HG02610 (cell line): ENCODE results near the gene USF1.
A peak's percentile ranks its signal among the peaks of the same experiment; 100 is the strongest.
"Not testable (repeated sequence)": the region's sequence is repeated elsewhere in the genome, so short reads cannot be mapped to it uniquely, and the experiment has no call there.

Experiments used
- ATAC-seq: cut with Tn5 transposase; IDR thresholded peaks from one replicate; pipeline ENCODE4 v1.9.1; 2021; ENCODE audit warnings: mild to moderate bottlenecking, moderate library complexity; ENCODE audit not compliant: unreplicated experiment

USF1 gene

DNA sequence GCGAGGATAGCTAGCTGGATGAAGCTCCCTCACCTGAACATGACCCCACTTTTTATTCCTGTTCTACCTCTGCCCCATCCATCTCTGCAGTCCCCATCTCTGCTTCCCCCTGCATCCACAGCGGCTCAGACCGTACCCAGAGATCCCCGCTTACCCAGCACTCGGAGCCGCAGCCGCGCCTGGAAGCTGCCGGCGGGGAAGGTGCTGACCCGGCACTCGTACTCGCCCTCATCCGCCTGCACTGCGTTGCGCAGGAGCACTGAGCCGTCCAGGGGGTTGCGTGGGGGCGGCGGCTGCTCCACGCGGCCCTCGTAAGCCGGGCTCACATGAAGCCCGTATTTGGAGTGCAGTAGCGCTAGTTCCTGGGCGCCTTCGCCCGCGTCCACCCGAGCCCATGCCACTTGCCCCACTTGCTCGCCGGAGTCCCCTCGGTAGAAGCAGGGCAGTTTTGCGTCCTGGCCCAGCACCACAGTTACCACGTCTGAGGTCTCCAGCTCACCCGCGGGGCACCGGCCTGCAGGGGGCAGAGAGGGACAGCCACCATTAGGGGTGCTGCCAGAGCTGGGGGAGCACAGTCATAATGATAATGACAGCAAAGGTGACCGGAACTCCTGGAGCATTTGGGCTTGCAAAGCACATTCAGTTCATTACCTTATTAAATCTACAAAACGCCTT lies 33.8 kb upstream of the USF1 start:
- no peak for ATAC-seq

GRCh38 chr1:161077426-161077825 lies 31.6 kb upstream of the USF1 start:
- no peak for ATAC-seq

DNA sequence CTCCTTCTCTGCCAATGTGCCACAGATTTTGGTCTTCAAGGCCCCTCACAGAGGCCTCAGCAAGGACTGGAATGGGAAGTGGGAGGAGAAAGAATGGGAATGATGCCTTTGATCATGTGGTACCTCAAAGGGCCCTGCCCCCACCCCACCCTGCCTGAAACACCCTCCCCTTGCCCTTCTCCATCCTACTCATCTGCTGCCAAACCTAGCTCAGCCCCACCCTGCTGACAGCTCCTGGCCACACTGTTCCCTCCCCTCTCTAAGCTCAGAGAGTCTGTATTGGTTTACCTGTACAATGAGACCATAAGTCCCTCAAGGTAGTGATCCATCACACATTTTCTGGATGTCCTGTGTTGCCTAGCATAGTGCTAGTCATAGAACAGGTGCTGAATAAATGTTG lies 30.6 kb upstream of the USF1 start:
- ATAC-seq: no peak

GRCh38 chr1:161074676-161075368 lies 29.0 kb upstream of the USF1 start:
- ATAC-seq: no peak

DNA sequence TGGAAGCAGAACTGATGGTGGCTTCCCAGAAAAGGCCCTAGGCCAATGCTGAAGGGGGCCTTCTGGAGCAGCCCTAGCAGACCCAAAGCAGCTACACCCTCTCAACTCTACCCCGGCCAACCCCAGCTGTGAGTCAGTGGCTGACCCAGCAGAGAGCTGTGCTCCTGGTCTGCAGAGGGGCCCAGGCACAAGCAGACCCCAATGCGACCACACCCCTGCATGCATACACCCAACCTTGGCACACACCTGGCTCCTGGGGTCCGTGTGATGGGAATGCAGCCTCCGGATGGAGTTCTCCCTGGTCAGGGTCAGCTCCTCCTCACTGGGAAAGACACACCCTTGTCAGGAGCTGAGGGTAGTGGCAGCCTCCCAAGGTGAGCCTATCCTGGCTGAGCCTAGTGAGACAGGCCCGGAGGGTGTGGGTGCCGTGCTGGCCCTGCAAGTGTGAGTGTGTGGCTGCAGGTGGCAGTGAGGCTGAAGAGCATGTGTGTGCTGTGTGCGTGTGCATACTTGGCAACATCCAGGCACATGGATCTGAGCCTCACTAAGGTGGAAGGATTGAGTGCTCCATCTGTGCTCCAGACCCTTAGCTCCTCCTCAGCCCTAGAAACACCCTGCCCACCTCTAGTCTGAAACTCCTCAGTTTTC lies 27.8 kb upstream of the USF1 start:
- no peak for ATAC-seq

GRCh38 chr1:161072751-161073449 lies 27.1 kb upstream of the USF1 start:
- no peak for ATAC-seq

- ATAC-seq: no peak
Measured at GRCh38 chr1:161071886-161072371, 26.2 kb upstream of the USF1 start.

DNA sequence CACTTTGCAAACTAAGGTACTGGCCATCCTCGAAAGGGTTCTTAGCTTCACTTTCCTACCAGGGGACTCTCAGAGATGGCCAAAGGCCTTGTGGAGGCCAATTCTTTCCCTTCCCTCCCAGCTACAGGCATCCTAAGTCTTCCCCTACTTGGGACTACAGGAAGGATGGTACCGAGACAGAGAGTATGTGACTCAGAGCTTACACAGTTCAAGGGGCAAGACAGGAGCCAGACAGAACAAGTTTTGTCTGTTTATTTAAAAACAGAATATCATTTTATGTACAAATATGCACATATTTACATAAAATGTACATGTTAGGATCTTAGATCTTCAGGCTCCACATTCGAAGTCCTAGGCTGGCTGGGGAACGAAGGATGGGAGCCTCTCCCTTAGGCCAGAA lies 25.0 kb upstream of the USF1 start:
- ATAC-seq: no peak

GRCh38 chr1:161069731-161070270 lies 24.0 kb upstream of the USF1 start, which contains the start of gene ARHGAP30:
Gene ARHGAP30, minus strand, starts transcription at chr1:161069891. Its CDS starts 267 bp downstream, at chr1:161069624.
- peak; percentile 90 for ATAC-seq

DNA sequence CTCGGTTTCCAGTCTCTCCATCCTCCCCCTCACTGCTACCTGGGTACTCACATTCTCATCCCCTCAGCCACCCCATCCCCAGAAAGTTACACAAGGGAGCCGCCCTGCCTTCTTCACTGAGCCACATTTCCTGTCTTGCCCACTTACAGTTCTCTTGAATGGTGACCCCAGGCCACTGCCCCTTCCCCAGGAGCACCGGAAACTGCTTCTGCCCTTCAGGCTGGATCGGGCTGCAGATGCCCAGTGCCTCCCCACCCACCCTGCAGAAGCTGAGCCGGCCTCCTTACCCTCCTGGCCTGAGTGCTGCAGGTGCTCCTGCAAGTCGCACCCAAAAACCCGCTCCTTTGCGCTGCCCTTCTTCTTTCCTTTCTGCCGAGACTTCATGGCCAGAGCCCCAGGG lies 23.5 kb upstream of the USF1 start:
- ATAC-seq: no peak

GRCh38 chr1:161068306-161069234 lies 22.8 kb upstream of the USF1 start:
- ATAC-seq: peak; percentile 63

GRCh38 chr1:161066694-161067093 lies 20.9 kb upstream of the USF1 start:
- no peak for ATAC-seq

DNA sequence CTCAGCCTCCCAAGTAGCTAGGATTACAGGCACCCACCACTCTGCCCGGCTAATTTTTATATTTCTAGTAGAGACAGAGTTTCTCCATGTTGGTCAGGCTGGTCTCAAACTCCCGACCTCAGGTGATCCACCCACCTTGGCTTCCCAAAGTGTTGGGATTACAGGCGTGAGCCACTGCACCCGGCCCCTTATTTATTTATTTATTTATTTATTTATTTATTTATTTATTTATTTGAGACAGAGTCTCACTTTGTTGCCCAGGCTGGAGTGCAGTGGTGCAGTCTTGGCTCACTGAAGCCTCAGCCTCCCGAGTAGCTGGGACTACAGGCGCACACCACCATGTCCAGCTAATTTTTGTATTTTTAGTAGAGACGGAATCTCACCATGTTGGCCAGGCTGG lies 19.9 kb upstream of the USF1 start:
- not testable (repeated sequence) for ATAC-seq

- ATAC-seq: not testable (repeated sequence)
Measured at GRCh38 chr1:161063936-161064335, 18.2 kb upstream of the USF1 start.

DNA sequence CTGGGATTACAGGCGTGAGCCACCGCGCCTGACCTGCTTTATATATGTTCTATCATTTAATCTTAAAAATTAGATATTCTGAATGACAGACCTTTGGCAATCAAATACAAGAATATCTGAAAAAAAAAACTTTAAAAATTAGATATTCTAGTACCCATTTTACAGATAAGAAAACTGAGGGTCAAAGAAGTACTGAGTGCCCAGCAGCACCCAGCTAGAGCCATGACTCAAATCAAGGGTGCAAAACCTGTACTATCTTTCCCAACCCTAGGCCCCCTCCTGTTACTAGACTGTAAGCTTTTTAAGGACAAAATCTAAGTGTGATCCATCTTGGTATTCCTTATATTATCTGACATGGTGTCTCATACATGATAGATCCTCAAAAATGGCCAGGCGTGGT lies 15.6 kb upstream of the USF1 start:
- no peak for ATAC-seq

- no peak for ATAC-seq
Measured at GRCh38 chr1:161059293-161059692, 13.5 kb upstream of the USF1 start.

DNA sequence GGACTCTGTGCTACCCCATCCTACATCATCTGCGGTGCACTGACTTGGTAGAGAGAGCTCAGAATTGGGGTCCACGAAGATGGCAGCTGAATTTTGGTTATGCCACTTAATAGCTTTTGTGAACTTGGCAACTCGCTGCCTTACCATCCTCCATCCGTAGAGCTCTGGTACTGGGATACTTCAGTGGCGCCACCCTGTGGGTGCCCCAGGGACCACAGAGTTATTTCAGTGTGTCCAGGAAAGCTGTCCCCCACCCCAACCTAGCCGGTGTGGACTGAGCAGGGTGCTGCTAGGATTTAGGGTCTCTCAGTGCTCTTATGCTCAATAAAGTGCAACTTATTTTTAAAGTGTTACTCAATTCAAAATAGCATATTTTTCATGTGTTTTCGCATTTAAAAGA lies 9.0 kb upstream of the USF1 start:
- no peak for ATAC-seq

- ATAC-seq: no peak
Measured at GRCh38 chr1:161054232-161054631, 8.5 kb upstream of the USF1 start.

DNA sequence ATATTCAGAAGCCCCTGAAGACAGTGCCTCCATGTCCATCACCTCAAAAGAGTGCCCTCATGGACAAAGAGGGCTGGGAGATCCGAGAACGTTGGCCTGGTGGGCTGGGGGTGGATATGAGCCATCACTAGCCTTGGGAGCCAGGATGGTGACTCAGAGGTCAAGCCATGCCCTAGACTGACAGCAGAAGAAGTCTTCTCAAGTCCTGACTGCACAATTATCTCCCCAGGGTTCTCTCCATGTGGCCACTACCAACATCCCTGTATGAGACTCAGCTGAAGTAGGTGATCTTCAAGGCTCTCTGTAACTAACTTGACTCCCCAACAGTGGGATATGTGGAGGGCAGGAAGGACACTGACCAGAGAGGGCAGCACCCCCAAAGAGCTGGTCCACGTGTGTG lies 7.1 kb upstream of the USF1 start:
- ATAC-seq: no peak

- no peak for ATAC-seq
Measured at GRCh38 chr1:161051219-161051618, 5.4 kb upstream of the USF1 start.
